AG04450 (cell line): ENCODE results near the gene ZSWIM6. TPM values are rescaled to one million over a fixed set of nuclear protein-coding genes. Genes with fewer than 3 reads are reported as not detected.
"Not testable (repeated sequence)": the region's sequence is repeated elsewhere in the genome, so short reads cannot be mapped to it uniquely, and the experiment has no call there.

Experiments used
- CTCF ChIA-PET: fragments of 300-600, 350-600 bp; formaldehyde crosslinking; extraction: SDS; loops from one replicate; lab custom pipeline; 2022; ENCODE audit warnings: antibody characterized with exemption, inconsistent platforms; lab: Charles Lee
- POLR2A ChIA-PET: fragments of 350-600 bp; formaldehyde crosslinking; extraction: SDS; loops from one replicate; lab custom pipeline; 2021; ENCODE audit warnings: antibody characterized with exemption, inconsistent platforms; lab: Yijun Ruan, JAX
- DNase-seq: peaks from one replicate; pipeline ENCODE4 v3.0.0-alpha.2; 2011; ENCODE audit warnings: low read depth, low spot score
- H3K27ac ChIP-seq: one replicate; pipeline ENCODE4 v1.5.1; 2012; ENCODE audit warnings: low read depth, low read length, control low read depth
- H3K27me3 ChIP-seq: one replicate; pipeline ENCODE4 v1.6.0; 2012; ENCODE audit warnings: low read length; ENCODE audit not compliant: control insufficient read depth, insufficient read depth
- H3K4me3 ChIP-seq: 2 replicates; pipeline ENCODE4 v1.5.1; 2011; ENCODE audit warnings: mild to moderate bottlenecking, low read depth, low read length, control low read depth
- H3K9me3 ChIP-seq: 2 replicates; pipeline ENCODE4 v1.5.1; 2012; ENCODE audit warnings: low read length; ENCODE audit not compliant: control insufficient read depth, insufficient read depth
- polyA plus RNA-seq: library from polyadenylated mRNA; depleted of rRNA; stranded (reverse); fragments of >200 nt; gene quantifications from 2 replicates; pipeline ENCODE4 v1.2.3, GENCODE V29; 2011
- TF ChIP-seq, protein P1 (sequence below): IDR thresholded peaks from 2 replicates; pipeline ENCODE4 v1.5.1; 2011; ENCODE audit warnings: low read depth, low read length, control low read depth, inconsistent platforms

Gene ZSWIM6
- polyA plus RNA-seq, 1 experiment: 18.9 TPM

DNA sequence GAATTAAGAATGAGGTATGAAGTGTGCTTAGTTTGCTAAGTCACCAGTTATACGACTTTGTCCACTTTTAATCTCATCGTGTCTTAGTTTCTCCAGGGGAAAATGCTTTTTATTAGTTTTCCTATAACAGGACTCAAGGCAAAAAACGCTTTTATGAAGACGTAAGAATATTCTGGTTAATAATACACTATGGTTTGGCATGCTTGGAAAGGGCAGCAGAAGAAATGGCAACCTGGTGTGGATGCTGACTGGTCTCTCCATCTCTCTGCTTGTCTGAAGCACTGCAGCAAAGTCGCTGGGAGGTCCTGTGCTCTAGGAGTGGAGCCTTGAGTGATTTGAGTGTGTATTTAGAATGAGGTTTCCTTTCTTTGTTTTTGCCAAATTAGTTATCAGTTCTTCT, 78.8 kb downstream of the ZSWIM6 start:
- H3K27me3 ChIP-seq: no peaks in the 10 kb centered on the region
- no peak overlapping the region for H3K27ac ChIP-seq
- no peak for DNase-seq
- TF ChIP-seq, protein P1, sequence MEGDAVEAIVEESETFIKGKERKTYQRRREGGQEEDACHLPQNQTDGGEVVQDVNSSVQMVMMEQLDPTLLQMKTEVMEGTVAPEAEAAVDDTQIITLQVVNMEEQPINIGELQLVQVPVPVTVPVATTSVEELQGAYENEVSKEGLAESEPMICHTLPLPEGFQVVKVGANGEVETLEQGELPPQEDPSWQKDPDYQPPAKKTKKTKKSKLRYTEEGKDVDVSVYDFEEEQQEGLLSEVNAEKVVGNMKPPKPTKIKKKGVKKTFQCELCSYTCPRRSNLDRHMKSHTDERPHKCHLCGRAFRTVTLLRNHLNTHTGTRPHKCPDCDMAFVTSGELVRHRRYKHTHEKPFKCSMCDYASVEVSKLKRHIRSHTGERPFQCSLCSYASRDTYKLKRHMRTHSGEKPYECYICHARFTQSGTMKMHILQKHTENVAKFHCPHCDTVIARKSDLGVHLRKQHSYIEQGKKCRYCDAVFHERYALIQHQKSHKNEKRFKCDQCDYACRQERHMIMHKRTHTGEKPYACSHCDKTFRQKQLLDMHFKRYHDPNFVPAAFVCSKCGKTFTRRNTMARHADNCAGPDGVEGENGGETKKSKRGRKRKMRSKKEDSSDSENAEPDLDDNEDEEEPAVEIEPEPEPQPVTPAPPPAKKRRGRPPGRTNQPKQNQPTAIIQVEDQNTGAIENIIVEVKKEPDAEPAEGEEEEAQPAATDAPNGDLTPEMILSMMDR: no peak
- H3K4me3 ChIP-seq: no peak overlapping the region
- CTCF ChIA-PET: no interaction called here
- H3K9me3 ChIP-seq: no peaks in the 10 kb centered on the region
- POLR2A ChIA-PET: no interaction called here

DNA sequence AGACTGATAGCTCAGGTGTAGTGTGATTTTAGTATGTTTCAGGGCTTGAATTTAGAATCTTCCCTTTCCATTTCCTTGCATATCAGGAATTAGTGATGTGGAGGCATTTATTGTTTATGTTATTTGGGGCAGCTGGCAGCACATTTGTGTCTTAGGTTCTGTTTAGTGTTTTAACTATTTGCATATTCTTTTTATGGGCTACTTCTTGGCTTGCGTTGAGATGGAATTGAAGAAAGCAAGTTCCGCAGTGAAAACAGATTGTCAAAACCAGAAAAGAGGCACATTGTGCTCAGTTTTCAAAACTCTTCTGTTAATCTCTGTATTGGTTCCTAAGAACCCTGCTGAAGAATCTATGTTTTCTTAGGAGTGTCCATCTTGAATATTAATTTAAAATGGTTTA, 80.3 kb downstream of the ZSWIM6 start:
- Histone ChIP-seq H3K4me3 (no peak overlapping the region), H3K27me3 (no peaks in the 10 kb centered on the region), H3K9me3 (no peaks in the 10 kb centered on the region), H3K27ac (no peak overlapping the region)
- CTCF ChIA-PET: no interaction called here
- POLR2A ChIA-PET: no interaction called here
- TF ChIP-seq, protein P1: no peak
- no peak for DNase-seq

DNA sequence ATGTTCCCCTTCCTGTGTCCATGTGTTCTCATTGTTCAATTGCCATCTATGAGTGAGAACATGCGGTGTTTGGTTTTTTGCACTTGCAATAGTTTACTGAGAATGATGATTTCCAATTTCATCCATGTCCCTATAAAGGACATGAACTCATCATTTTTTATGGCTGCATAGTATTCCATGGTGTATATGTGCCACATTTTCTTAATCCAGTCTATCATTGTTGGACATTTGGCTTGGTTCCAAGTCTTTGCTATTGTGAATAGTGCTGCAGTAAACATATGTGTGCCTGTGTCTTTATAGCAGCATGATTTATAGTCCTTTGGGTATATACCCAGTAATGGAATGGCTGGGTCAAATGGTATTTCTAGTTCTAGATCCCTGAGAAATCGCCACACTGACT, 81.1 kb downstream of the ZSWIM6 start:
- H3K27ac ChIP-seq, CTCF ChIA-PET, POLR2A ChIA-PET, H3K4me3 ChIP-seq, DNase-seq, H3K27me3 ChIP-seq, H3K9me3 ChIP-seq: not testable (repeated sequence)

DNA sequence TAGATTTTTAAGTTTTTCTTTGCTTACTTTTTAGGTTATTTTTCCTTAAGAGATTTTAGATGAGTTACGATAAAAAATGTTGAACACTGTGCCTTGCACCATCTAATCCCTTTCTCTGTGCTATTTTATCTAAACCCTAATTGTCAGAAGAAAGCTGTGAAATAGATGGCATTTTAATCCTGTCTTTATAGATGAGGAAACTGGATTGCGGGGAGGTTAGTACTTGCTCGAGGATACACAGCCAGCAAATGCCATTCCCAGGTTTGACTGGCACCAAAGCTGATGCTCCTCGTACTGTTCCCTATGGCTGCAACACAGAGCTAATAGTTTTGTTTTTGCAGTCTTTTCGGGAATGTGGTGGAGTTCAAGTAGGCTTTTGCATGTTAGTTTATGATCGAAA, 82.7 kb downstream of the ZSWIM6 start:
- H3K4me3 ChIP-seq: no peak overlapping the region
- TF ChIP-seq, protein P1: no peak
- no peaks in the 10 kb centered on the region for H3K27me3 ChIP-seq
- H3K9me3 ChIP-seq: no peaks in the 10 kb centered on the region
- no peak for DNase-seq
- CTCF ChIA-PET: interaction anchor here (0.6 kb wide), 1 partner anchor 454 kb away, joined by 3 read pairs; no protein-coding TSS in a partner anchor
- POLR2A ChIA-PET: no interaction called here
- no peak overlapping the region for H3K27ac ChIP-seq

DNA sequence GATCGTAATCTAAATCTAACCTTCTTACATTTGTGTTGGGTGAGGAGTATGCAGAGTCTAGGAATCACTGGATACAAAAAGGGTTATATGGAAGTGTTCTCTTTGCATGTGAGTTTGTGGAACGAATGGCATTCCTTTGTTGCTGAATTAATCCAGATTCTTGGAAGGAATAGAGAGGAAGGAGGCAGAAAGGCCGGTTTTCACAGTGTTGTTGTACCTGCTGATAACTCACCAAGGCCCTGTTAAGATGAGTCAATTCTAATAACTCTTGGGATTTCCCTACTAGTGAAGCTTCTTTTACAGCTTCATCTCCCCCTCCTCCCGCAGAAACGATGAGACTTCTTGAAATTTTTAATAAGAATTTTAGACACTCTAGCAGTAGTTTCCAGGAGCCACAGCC, 84.0 kb downstream of the ZSWIM6 start:
- DNase-seq: no peak
- H3K9me3 ChIP-seq: peaks cover 2% of the 10 kb centered on the region; the same call in 1 of the 2 replicates
- H3K27me3 ChIP-seq: no peaks in the 10 kb centered on the region
- ChIA-PET CTCF (no interaction called here), POLR2A (no interaction called here)
- TF ChIP-seq, protein P1: no peak
- H3K4me3 ChIP-seq: no peak overlapping the region
- H3K27ac ChIP-seq: no peak overlapping the region

DNA sequence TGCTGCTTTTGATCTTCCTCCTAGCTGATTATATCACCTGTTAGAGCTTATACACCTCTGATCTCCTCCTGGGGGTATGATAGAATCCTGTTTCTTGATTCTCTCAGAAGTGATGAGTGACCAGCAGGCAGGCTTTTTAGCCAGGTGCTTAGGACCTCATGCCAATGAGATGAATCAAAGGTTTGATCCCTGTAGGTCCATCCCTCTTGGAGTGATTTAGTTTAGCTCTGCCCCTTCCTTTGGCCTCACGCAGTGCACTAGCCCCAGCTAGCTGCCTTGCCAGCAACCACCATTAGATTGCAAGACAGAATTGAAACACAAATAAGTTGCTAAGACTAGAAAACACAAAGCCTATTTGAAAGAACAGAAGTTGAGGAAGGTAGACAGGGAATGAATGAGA, 84.4 kb downstream of the ZSWIM6 start:
- POLR2A ChIA-PET: no interaction called here
- H3K27me3 ChIP-seq: no peaks in the 10 kb centered on the region
- DNase-seq: no peak

More for the DNA sequence above, 84.4 kb downstream of the ZSWIM6 start:
- H3K27ac ChIP-seq: no peak overlapping the region
- no peak overlapping the region for H3K4me3 ChIP-seq
- TF ChIP-seq, protein P1: no peak
- CTCF ChIA-PET: no interaction called here
- peaks cover 2% of the 10 kb centered on the region; the same call in 1 of the 2 replicates for H3K9me3 ChIP-seq
